MM.1S (cell line): ENCODE results near the gene MRPS33.

Source experiments
- EZH2 ChIP-seq: fragments of 300-600 bp; sonication (generic); optimal IDR thresholded peaks from 2 replicates; pipeline ENCODE3; 2017; ENCODE audit warnings: low read depth, mild to moderate bottlenecking, antibody characterized with exemption, low read length, mixed read lengths
- EZH2phosphoT487 ChIP-seq: fragments of 300-600 bp; sonication (generic); IDR thresholded peaks from 2 replicates; pipeline ENCODE4 v1.6.1; 2018; ENCODE audit warnings: antibody characterized with exemption, low read length
- TF ChIP-seq, protein P1 (sequence below): fragments of 300-600 bp; sonication (generic); IDR thresholded peaks from 2 replicates; pipeline ENCODE4 v1.5.1; 2016; ENCODE audit warnings: antibody characterized with exemption, low read length, mixed read lengths

DNA sequence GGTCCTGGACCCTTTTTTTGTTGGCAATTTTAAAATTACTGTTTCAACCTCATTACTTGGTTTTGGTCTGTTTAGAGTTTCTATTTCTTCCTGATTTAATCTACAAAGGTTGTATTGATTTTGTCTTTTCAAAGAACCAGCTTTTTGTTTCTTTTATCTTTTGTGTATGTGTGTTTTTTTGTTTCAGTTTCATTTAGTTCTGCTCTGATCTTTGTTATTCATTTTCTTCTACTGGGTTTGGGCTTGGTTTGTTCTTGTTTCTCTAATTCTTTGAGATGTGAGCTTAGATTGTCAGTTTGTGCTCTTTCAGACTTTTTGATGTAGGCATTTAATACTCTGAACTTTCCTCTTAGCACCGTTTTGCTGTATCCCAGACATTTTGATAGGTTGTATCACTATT lies 8.5 kb upstream of the MRPS33 start:
- TF ChIP-seq, protein P1, sequence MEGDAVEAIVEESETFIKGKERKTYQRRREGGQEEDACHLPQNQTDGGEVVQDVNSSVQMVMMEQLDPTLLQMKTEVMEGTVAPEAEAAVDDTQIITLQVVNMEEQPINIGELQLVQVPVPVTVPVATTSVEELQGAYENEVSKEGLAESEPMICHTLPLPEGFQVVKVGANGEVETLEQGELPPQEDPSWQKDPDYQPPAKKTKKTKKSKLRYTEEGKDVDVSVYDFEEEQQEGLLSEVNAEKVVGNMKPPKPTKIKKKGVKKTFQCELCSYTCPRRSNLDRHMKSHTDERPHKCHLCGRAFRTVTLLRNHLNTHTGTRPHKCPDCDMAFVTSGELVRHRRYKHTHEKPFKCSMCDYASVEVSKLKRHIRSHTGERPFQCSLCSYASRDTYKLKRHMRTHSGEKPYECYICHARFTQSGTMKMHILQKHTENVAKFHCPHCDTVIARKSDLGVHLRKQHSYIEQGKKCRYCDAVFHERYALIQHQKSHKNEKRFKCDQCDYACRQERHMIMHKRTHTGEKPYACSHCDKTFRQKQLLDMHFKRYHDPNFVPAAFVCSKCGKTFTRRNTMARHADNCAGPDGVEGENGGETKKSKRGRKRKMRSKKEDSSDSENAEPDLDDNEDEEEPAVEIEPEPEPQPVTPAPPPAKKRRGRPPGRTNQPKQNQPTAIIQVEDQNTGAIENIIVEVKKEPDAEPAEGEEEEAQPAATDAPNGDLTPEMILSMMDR: no peak
- TF ChIP-seq EZH2phosphoT487: no peak
- TF ChIP-seq EZH2: no peak
